ENCODE measurements around the gene SMPD1. TPM values are rescaled to one million over a fixed set of nuclear protein-coding genes. Genes with fewer than 3 reads are reported as not detected.

SMPD1 gene
- total RNA-seq, 1 experiment from 2014 or later = 4.5 TPM

GRCh38 chr11:6395470-6396060 is 5.3 kb downstream of the SMPD1 start:
- H3K9me3 Mint-ChIP-seq = no peaks in the 10 kb centered on the region; a peak in 1 of 5 replicates
- no peak overlapping the region for H2BK20ac ChIP-seq (ENCODE audit: low read depth, low read length, poor library complexity, severe bottlenecking)
- H3K9me3 ChIP-seq (ENCODE audit: control insufficient read depth, low read depth, low read length) = no peaks in the 10 kb centered on the region
- H4K8ac ChIP-seq (replicated peaks; ENCODE audit: insufficient read length, low read depth, low read length) = no peak overlapping the region
- H3K4ac ChIP-seq (ENCODE audit: low read depth, low read length) = no peak overlapping the region
- no peak overlapping the region; a peak in 2 of 7 replicates for H3K27ac Mint-ChIP-seq
- peaks cover 4 to 8% of the 10 kb centered on the region in 2 experiments; a peak in 2 of 4 replicates for H3K4me1 Mint-ChIP-seq
- no peaks in the 10 kb centered on the region for H3K79me2 ChIP-seq (ENCODE audit: insufficient read depth, low read length)
- no peak overlapping the region for H2AFZ ChIP-seq (ENCODE audit: low read length)
- no peak overlapping the region for H3K4me3 Mint-ChIP-seq
- TF ChIP-seq, protein P1, sequence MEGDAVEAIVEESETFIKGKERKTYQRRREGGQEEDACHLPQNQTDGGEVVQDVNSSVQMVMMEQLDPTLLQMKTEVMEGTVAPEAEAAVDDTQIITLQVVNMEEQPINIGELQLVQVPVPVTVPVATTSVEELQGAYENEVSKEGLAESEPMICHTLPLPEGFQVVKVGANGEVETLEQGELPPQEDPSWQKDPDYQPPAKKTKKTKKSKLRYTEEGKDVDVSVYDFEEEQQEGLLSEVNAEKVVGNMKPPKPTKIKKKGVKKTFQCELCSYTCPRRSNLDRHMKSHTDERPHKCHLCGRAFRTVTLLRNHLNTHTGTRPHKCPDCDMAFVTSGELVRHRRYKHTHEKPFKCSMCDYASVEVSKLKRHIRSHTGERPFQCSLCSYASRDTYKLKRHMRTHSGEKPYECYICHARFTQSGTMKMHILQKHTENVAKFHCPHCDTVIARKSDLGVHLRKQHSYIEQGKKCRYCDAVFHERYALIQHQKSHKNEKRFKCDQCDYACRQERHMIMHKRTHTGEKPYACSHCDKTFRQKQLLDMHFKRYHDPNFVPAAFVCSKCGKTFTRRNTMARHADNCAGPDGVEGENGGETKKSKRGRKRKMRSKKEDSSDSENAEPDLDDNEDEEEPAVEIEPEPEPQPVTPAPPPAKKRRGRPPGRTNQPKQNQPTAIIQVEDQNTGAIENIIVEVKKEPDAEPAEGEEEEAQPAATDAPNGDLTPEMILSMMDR (conservative IDR thresholded peaks at IDR 0.05) = no peak
- H3K4me1 ChIP-seq (ENCODE audit: insufficient read depth, low read length) = no peaks in the 10 kb centered on the region
- no peak overlapping the region for H4K91ac ChIP-seq (ENCODE audit: insufficient read length, low read depth, low read length)
- no peak overlapping the region for H2BK12ac ChIP-seq (ENCODE audit: insufficient read length, low read depth, low read length)
- H3K23me2 ChIP-seq (ENCODE audit: insufficient read length, low read depth, low read length, poor library complexity, severe bottlenecking) = peaks cover 3% of the 10 kb centered on the region
- H3K27me3 ChIP-seq (ENCODE audit: insufficient read depth, low read length) = 0 out of 2 replicates have a peak, but pooled peaks cover 2% of the 10 kb centered on the region
- WGBS (ENCODE audit: extremely low coverage, insufficient read length, low lambda C conversion rate) = no CpG with 5 or more reads among the region's 16 CpGs
- H3K14ac ChIP-seq (ENCODE audit: insufficient read depth, low read length) = no peak overlapping the region
- H4K20me1 ChIP-seq (ENCODE audit: control insufficient read depth, insufficient read depth, insufficient read length) = no peaks in the 10 kb centered on the region
- peaks cover under 1 to 3% (median 1%) of the 10 kb centered on the region in 3 experiments; a peak in 2 of 7 replicates for H3K36me3 Mint-ChIP-seq (ENCODE audit: insufficient read depth in 1 of 3, low read depth in 3 of 3)
- peaks cover 8% of the 10 kb centered on the region for H3K27me3 Mint-ChIP-seq (ENCODE audit: low read depth)
- H3T11ph ChIP-seq (ENCODE audit: low read length) = no peak overlapping the region
- H3K4me2 ChIP-seq (ENCODE audit: insufficient read depth, insufficient read length, low read length) = no peak overlapping the region
- no peak for DNase-seq
- H2BK120ac ChIP-seq (ENCODE audit: low read depth, low read length, poor library complexity, severe bottlenecking) = no peak overlapping the region
- H3K18ac ChIP-seq (ENCODE audit: insufficient read length, low read depth, low read length) = no peak overlapping the region
- no peak overlapping the region for H3K56ac ChIP-seq (ENCODE audit: insufficient read length, low read depth, low read length)
- H3K9ac ChIP-seq (ENCODE audit: extremely low read depth, insufficient read length, low read length) = no peak overlapping the region
- no peak overlapping the region for H2BK5ac ChIP-seq (ENCODE audit: insufficient read length, low read length)
- H3K23ac ChIP-seq (ENCODE audit: insufficient read length, low read depth, low read length) = no peak overlapping the region
- no peaks in the 10 kb centered on the region for H3K79me1 ChIP-seq (ENCODE audit: insufficient read depth, low read depth, low read length, poor library complexity, severe bottlenecking)
- H2AK5ac ChIP-seq (ENCODE audit: insufficient read length, low read length) = no peak overlapping the region
- no peak overlapping the region for H4K5ac ChIP-seq (ENCODE audit: insufficient read length, low read depth, low read length)
- H3K27ac ChIP-seq (ENCODE audit: insufficient read length, low read depth, low read length) = no peak overlapping the region
- H2BK15ac ChIP-seq (ENCODE audit: low read depth, low read length) = no peak overlapping the region

Measured in H9 (cell line).